Stimulated activated naive CD8-positive, alpha-beta T cell treated with anti-CD3 and anti-CD28 coated beads, Interleukin-15, amount 100 ng/mL, for 72 hours (primary cell): ENCODE data around the gene SEPTIN5.

Experiments
- ATAC-seq: fragments of 150-1000 bp; cut with Tn5 transposase; 2 replicates; pipeline ENCODE4 v1.10.0; 2021; ENCODE audit warnings: mild to moderate bottlenecking, moderate library complexity
- DNase-seq, 2 donors: peaks; one replicate each; pipeline ENCODE4 v3.0.0; 2021 to 2022
- H3K27ac Mint-ChIP-seq, 2 donors: one replicate each; pipeline ENCODE4 v1.8.0; 2022; ENCODE audit warnings: mild to moderate bottlenecking in 2 of 2, mixed read lengths in 2 of 2, moderate library complexity in 2 of 2
- H3K27me3 Mint-ChIP-seq: one replicate; pipeline ENCODE4 v1.8.0; 2022; ENCODE audit warnings: mixed read lengths
- H3K4me1 Mint-ChIP-seq: one replicate; pipeline ENCODE4 v1.8.0; 2022; ENCODE audit warnings: mild to moderate bottlenecking, mixed read lengths
- H3K4me3 Mint-ChIP-seq, 2 donors: one replicate each; pipeline ENCODE4 v1.8.0; 2022; ENCODE audit warnings: mild to moderate bottlenecking in 2 of 2, mixed read lengths in 2 of 2, moderate library complexity in 1 of 2
- H3K9me3 Mint-ChIP-seq, 2 donors: one replicate each; pipeline ENCODE4 v1.8.0; 2022; ENCODE audit warnings: mixed read lengths in 2 of 2

SEPTIN5 gene

GRCh38 chr22:19753996-19754700, 39.8 kb downstream of the SEPTIN5 start:
- Mint-ChIP-seq H3K27me3 (peaks cover 68% of the 10 kb centered on the region), H3K4me3 (no peak overlapping the region), H3K9me3 (no peaks in the 10 kb centered on the region), H3K27ac (no peak overlapping the region), H3K4me1 (peaks cover 32% of the 10 kb centered on the region)
- ATAC-seq, result no peak
- DNase-seq, result no peak

- peak overlapping the region in 1 of 2 donors; percentile 34 for H3K4me3 Mint-ChIP-seq
- ATAC-seq, result no peak
Measured at GRCh38 chr22:19754701-19755144, 40.4 kb downstream of the SEPTIN5 start.

GRCh38 chr22:19755145-19755710, 40.9 kb downstream of the SEPTIN5 start:
- Mint-ChIP-seq H3K27ac (no peak overlapping the region), H3K4me1 (peaks cover 43% of the 10 kb centered on the region), H3K4me3 (peak overlapping the region in 1 of 2 donors; percentile 34), H3K27me3 (peaks cover 79% of the 10 kb centered on the region), H3K9me3 (no peaks in the 10 kb centered on the region)
- ATAC-seq (no peak), DNase-seq (no peak)

More at GRCh38 chr22:19754701-19755144, 40.4 kb downstream of the SEPTIN5 start:
- Mint-ChIP-seq H3K27me3 (peaks cover 74% of the 10 kb centered on the region), H3K4me1 (peaks cover 38% of the 10 kb centered on the region), H3K9me3 (no peaks in the 10 kb centered on the region), H3K27ac (no peak overlapping the region)
- DNase-seq, result no peak

- H3K27me3 Mint-ChIP-seq, result peaks cover 83% of the 10 kb centered on the region
- peak overlapping the region; percentile 11 to 50 for H3K4me3 Mint-ChIP-seq
- no peak for ATAC-seq
- no peak for DNase-seq
- H3K4me1 Mint-ChIP-seq, result peaks cover 46% of the 10 kb centered on the region
- H3K9me3 Mint-ChIP-seq, result no peaks in the 10 kb centered on the region
- no peak overlapping the region for H3K27ac Mint-ChIP-seq
Measured at GRCh38 chr22:19755722-19756287, 41.5 kb downstream of the SEPTIN5 start.

- H3K9me3 Mint-ChIP-seq, result no peaks in the 10 kb centered on the region
- peaks cover 86% of the 10 kb centered on the region for H3K27me3 Mint-ChIP-seq
- peak; percentile 59 to 72 for DNase-seq
- H3K4me3 Mint-ChIP-seq, result peak overlapping the region; percentile 33 to 74
- H3K4me1 Mint-ChIP-seq, result peaks cover 46% of the 10 kb centered on the region
- no peak overlapping the region for H3K27ac Mint-ChIP-seq
- ATAC-seq, result peak; percentile 72
Measured at GRCh38 chr22:19756288-19757128, 42.2 kb downstream of the SEPTIN5 start.

- Mint-ChIP-seq H3K4me3 (peak overlapping the region; percentile 65 to 74), H3K4me1 (peaks cover 46% of the 10 kb centered on the region), H3K27ac (no peak overlapping the region), H3K27me3 (peaks cover 95% of the 10 kb centered on the region), H3K9me3 (no peaks in the 10 kb centered on the region)
- no peak for ATAC-seq
- DNase-seq, result no peak
Measured at GRCh38 chr22:19757140-19757984, 43.1 kb downstream of the SEPTIN5 start.

- H3K27me3 Mint-ChIP-seq, result peaks cover 95% of the 10 kb centered on the region
- H3K4me3 Mint-ChIP-seq, result no peak overlapping the region
- ATAC-seq (no peak), DNase-seq (no peak)
- no peaks in the 10 kb centered on the region for H3K9me3 Mint-ChIP-seq
- no peak overlapping the region for H3K27ac Mint-ChIP-seq
- peaks cover 46% of the 10 kb centered on the region for H3K4me1 Mint-ChIP-seq
Measured at GRCh38 chr22:19757985-19758895, 43.9 kb downstream of the SEPTIN5 start.

- H3K27me3 Mint-ChIP-seq, result peaks cover 95% of the 10 kb centered on the region
- no peak for ATAC-seq
- H3K9me3 Mint-ChIP-seq, result no peaks in the 10 kb centered on the region
- H3K27ac Mint-ChIP-seq, result no peak overlapping the region
- DNase-seq, result no peak
- peak overlapping the region in 1 of 2 donors; percentile 58 for H3K4me3 Mint-ChIP-seq
- H3K4me1 Mint-ChIP-seq, result peaks cover 46% of the 10 kb centered on the region
Measured at GRCh38 chr22:19758896-19759426, 44.7 kb downstream of the SEPTIN5 start.

GRCh38 chr22:19759427-19760057, 45.2 kb downstream of the SEPTIN5 start:
- ATAC-seq, result no peak
- Mint-ChIP-seq H3K27me3 (peaks cover 95% of the 10 kb centered on the region), H3K9me3 (no peaks in the 10 kb centered on the region), H3K4me3 (peak overlapping the region; percentile 75 to 96), H3K4me1 (peaks cover 46% of the 10 kb centered on the region), H3K27ac (no peak overlapping the region)
- DNase-seq, result no peak

- ATAC-seq (no peak), DNase-seq (no peak)
- Mint-ChIP-seq H3K27me3 (peaks cover 95% of the 10 kb centered on the region), H3K4me1 (peaks cover 43% of the 10 kb centered on the region), H3K4me3 (peak within 1 kb of the TSS; percentile 75 to 96), H3K27ac (peak within 1 kb of the TSS in 1 of 2 donors; percentile 93), H3K9me3 (no peaks in the 10 kb centered on the region)
Measured at GRCh38 chr22:19760058-19760950, 46.0 kb downstream of the SEPTIN5 start, which contains the start of gene TBX1. Gene TBX1, plus strand, starts transcription at chr22:19760778. Its CDS starts 66 bp downstream, at chr22:19760844.

GRCh38 chr22:19760951-19761724, 46.8 kb downstream of the SEPTIN5 start:
- ATAC-seq, result no peak
- Mint-ChIP-seq H3K9me3 (no peaks in the 10 kb centered on the region), H3K4me3 (peak overlapping the region; percentile 62 to 73), H3K4me1 (peaks cover 41% of the 10 kb centered on the region), H3K27me3 (peaks cover 93% of the 10 kb centered on the region), H3K27ac (no peak overlapping the region)
- no peak for DNase-seq
